Activated T-cell treated with anti-CD3 and anti-CD28 coated beads for 1 hour (primary cell): ENCODE results near the gene SWSAP1.
"Not testable (repeated sequence)": the region's sequence is repeated elsewhere in the genome, so short reads cannot be mapped to it uniquely, and the experiment has no call there.

Source experiments
- DNase-seq: peaks from one replicate; pipeline ENCODE4 v3.0.0-alpha.2; 2020; ENCODE audit warnings: low read depth

Gene SWSAP1

GRCh38 chr19:11378319-11379189 is 4.1 kb downstream of the SWSAP1 start:
- no peak for DNase-seq

GRCh38 chr19:11379269-11379845 is 4.9 kb downstream of the SWSAP1 start:
- DNase-seq, result not testable (repeated sequence)

- no peak for DNase-seq
These were observed 5.4 kb downstream of the SWSAP1 start for GRCh38 chr19:11379857-11380350.

- peak; percentile 94 for DNase-seq
These were observed 6.4 kb downstream of the SWSAP1 start for GRCh38 chr19:11380653-11381537.

GRCh38 chr19:11382898-11383705 is 8.6 kb downstream of the SWSAP1 start:
- DNase-seq, result peak; percentile 19

DNA sequence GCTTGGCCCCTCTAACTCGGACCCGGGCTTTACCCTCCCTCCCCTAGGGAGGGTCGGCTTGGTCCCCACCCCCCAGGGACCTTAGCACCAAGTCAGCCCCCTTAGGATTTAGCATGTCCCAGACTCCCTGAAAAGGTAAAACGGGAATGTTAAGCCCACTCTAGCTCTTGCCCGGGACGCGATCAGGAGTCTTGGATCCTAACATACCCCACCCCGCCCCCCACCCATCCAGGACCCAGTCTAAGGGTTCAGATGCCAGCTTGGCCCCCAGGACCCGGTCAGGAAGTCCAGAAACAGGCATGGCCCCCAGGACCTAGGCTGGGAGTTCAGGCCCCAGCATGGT is 9.2 kb downstream of the SWSAP1 start:
- DNase-seq, result no peak

DNA sequence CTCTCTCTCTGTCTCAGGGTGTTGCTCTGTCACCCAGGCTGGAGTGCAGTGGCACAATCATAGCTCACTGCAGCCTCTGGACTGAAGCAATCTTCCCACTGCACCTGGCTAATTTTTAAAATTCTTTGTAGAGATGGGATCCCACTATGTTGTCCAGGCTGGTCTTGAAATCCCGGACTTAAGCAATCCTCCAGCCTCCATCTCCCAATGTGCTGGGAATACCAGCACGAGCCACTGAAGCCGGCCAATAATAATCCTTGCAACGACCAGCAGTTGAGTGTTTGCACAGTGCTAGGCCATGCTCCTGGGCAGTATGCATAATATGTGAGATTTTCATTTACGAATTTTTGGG is 10.3 kb downstream of the SWSAP1 start:
- no peak for DNase-seq

GRCh38 chr19:11387162-11388034 is 12.9 kb downstream of the SWSAP1 start:
- no peak for DNase-seq

GRCh38 chr19:11390359-11390758 is 15.9 kb downstream of the SWSAP1 start:
- DNase-seq, result no peak

DNA sequence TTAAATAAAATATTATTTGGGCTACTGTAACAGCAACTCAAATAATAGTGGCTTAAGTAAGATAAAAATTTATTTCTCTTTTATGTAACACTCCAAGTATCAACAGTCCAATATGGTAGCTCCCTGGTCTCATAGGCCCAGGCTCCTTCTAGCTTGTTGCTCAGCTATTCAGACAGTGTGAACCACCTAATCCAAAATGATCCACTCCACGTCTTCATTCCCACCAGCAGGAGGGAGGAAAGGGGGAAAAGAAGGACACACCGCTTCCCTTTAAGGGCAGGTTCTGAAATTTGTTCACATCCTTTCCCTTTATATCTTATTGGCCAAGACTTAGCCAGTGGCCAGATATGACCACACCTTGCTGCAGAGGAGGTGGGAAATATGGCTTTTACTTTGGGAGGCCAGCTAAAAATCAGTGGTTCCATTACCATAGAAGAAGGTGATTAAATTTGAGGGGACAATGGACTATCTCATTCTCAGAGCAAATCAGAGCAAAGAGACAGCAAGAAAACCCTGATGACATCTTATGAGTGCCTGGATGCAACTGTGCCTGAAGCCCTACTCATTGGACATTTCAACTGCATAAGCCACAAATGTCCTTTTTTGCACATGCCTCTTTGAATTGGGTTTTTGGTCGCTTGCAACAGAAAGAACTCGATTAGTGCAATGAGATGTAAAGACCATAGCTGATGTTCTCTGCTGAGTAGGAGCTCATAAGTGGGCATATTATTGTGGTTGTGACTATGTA is 16.6 kb downstream of the SWSAP1 start:
- no peak for DNase-seq

DNA sequence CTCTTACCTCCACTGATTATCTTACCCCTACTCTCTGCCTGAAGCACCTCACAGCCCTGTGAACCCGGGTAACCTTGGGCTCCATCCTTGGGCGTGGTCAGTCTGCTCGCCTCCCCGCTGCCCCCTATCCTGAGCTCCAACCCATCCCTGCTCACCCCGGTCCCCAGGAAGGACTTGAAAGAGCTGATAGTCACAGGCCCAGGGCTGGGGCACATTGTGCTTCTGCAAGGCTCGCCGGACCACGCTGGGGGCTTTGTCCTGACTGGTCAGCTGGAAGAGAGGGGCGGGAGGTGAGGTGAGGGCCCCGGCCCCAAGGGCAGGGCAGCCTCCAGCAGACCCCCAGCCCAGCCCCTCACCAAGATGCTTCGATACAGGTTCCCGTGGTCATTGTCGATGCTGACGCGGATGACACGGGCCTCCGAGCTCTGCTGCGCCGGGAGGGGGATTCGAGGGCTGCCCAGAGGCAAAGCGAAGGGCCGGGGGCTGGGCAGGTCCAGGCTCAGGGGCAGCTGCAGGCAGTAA is 22.7 kb downstream of the SWSAP1 start:
- DNase-seq, result no peak

GRCh38 chr19:11399667-11400066 is 25.2 kb downstream of the SWSAP1 start:
- DNase-seq, result no peak

- DNase-seq, result no peak
These were observed 26.3 kb downstream of the SWSAP1 start for GRCh38 chr19:11400798-11401197.

GRCh38 chr19:11401808-11402543 is 27.5 kb downstream of the SWSAP1 start:
- no peak for DNase-seq

DNA sequence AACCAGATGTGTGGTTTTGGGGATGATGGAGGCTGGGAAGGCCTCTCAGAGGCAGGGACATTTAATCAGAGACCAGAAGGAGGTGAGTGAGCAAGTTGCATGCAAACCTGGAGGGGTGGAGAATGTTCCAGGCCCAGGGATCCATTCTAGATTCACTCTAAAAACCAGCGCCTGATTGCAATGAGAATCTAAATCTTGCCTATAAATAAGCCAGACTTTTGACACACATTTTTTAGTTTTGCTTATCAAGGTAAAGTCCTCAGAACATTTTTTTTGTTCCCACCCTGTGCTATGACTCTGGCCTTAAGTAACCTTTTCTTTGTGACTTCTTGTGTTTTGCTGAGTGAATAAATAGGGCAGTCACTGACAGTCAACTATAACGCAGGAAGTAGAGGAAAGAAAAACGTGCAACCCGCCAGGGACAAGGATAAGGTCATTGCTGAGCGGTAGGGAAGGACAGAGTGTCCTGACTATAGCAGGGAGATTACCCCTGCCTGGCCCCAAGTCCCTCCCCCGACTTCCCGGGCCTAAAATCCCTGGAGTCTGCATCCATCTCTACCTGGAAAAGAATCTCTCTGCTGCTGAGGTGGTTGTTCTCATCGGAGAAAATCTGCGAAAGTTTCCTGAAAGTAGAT is 30.2 kb downstream of the SWSAP1 start:
- DNase-seq, result no peak

- no peak for DNase-seq
These were observed 31.6 kb downstream of the SWSAP1 start for GRCh38 chr19:11405846-11406643.

DNA sequence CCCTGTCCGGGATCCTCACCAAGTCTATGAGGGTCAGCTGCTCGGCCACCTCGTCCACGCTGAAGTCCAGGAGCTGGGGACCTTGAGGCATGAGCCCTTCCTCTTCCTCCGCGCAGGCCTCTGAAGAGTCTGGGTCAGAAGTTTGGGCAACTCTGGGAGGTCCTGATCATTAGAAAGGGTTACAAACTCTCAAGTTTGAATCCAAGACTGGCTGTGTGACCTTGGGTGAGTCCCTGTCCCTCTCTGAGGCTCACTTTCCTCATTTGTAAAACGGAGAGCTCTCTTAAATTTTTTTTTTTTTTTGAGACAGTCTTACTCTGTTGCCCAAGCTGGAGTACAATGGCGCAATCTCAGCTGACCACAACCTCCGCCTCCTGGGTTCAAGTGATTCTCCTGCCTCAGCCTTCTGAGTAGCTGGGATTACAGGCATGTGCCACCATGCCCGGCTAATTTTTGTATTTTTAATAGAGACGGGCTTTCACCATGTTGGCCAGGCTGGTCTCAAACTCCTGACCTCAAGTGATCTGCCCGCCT is 32.3 kb downstream of the SWSAP1 start:
- not testable (repeated sequence) for DNase-seq
